HCT116 (cell line): ENCODE measurements around the gene REXO4.

Source experiments
- EZH2 ChIP-seq: fragments of 200-600 bp; sonication (generic); IDR thresholded peaks from 2 replicates; pipeline ENCODE4 v1.6.1; 2017; ENCODE audit warnings: antibody characterized with exemption, mixed run types
- POLR2AphosphoS5 ChIP-seq: IDR thresholded peaks from 2 replicates; pipeline ENCODE4 v1.6.1; 2011; ENCODE audit warnings: mild to moderate bottlenecking, low read depth, low read length, moderate library complexity
- TF ChIP-seq, protein P1 (sequence below), 3 experiments: fragments of 200-600 bp in 1 of 3; sonication (generic) in 1 of 3; IDR thresholded peaks in 2 of 3; conservative IDR thresholded peaks in 1 of 3; 2 replicates each; pipeline ENCODE4 v1.5.1; 2012 to 2017; ENCODE audit warnings: low read depth in 2 of 3, low read length in 2 of 3, antibody characterized with exemption in 1 of 3, borderline replicate concordance in 1 of 3, control low read depth in 1 of 3, mild to moderate bottlenecking in 1 of 3, mixed read lengths in 1 of 3, mixed run types in 1 of 3, moderate library complexity in 1 of 3; ENCODE audit not compliant: insufficient read depth in 1 of 3
- TF ChIP-seq, protein P2 (sequence below): IDR thresholded peaks from 2 replicates; pipeline ENCODE4 v1.6.1; 2012

GRCh38 chr9:133429214-133429613 is 11.4 kb upstream of the REXO4 start:
- TF ChIP-seq, protein P1, sequence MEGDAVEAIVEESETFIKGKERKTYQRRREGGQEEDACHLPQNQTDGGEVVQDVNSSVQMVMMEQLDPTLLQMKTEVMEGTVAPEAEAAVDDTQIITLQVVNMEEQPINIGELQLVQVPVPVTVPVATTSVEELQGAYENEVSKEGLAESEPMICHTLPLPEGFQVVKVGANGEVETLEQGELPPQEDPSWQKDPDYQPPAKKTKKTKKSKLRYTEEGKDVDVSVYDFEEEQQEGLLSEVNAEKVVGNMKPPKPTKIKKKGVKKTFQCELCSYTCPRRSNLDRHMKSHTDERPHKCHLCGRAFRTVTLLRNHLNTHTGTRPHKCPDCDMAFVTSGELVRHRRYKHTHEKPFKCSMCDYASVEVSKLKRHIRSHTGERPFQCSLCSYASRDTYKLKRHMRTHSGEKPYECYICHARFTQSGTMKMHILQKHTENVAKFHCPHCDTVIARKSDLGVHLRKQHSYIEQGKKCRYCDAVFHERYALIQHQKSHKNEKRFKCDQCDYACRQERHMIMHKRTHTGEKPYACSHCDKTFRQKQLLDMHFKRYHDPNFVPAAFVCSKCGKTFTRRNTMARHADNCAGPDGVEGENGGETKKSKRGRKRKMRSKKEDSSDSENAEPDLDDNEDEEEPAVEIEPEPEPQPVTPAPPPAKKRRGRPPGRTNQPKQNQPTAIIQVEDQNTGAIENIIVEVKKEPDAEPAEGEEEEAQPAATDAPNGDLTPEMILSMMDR (IDR thresholded peaks at IDR 0.05 in 2 of 3, conservative IDR thresholded peaks at IDR 0.05 in 1 of 3; ENCODE audit: borderline replicate concordance in 1 of 3, insufficient read depth in 1 of 3, low read depth in 2 of 3, low read length in 2 of 3): no peak
- TF ChIP-seq POLR2AphosphoS5 (no peak), EZH2 (no peak)
- TF ChIP-seq, protein P2, sequence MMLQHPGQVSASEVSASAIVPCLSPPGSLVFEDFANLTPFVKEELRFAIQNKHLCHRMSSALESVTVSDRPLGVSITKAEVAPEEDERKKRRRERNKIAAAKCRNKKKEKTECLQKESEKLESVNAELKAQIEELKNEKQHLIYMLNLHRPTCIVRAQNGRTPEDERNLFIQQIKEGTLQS: no peak
